Measurements from ENCODE around the gene WBP11. TPM values are rescaled to one million over a fixed set of nuclear protein-coding genes. Genes with fewer than 3 reads are reported as not detected.

The WBP11 gene
- total RNA-seq, 2 experiments from 2014 or later, result 102 to 116 TPM

GRCh38 chr12:14839262-14839661, 36.0 kb upstream of the WBP11 start:
- Mint-ChIP-seq H3K4me1 (no peaks in the 10 kb centered on the region), H3K27ac (no peak overlapping the region), H3K9me3 (ENCODE audit: low read depth) (no peaks in the 10 kb centered on the region), H3K4me3 (no peak overlapping the region), H3K27me3 (peaks cover 16% of the 10 kb centered on the region), H3K36me3 (no peaks in the 10 kb centered on the region)
- ATAC-seq, result no peak
- DNase-seq, result no peak
- CTCF ChIA-PET, result interaction anchor here (1.0 kb wide), 1 partner anchor 156 kb away, joined by 3 read pairs; no protein-coding TSS in a partner anchor

GRCh38 chr12:14836336-14837210, 33.3 kb upstream of the WBP11 start:
- no peak for DNase-seq
- no peak overlapping the region for H3K4me3 Mint-ChIP-seq
- no peaks in the 10 kb centered on the region for H3K4me1 Mint-ChIP-seq
- H3K36me3 Mint-ChIP-seq, result no peaks in the 10 kb centered on the region
- H3K27ac Mint-ChIP-seq, result no peak overlapping the region
- ATAC-seq, result no peak
- H3K27me3 Mint-ChIP-seq, result peaks cover 24% of the 10 kb centered on the region
- H3K9me3 Mint-ChIP-seq (ENCODE audit: low read depth), result no peaks in the 10 kb centered on the region
- CTCF ChIA-PET, result interaction anchor here (1.1 to 1.7 kb wide), 2 partner anchors 9 to 12 kb away, joined by 4 read pairs; no protein-coding TSS in a partner anchor

DNA sequence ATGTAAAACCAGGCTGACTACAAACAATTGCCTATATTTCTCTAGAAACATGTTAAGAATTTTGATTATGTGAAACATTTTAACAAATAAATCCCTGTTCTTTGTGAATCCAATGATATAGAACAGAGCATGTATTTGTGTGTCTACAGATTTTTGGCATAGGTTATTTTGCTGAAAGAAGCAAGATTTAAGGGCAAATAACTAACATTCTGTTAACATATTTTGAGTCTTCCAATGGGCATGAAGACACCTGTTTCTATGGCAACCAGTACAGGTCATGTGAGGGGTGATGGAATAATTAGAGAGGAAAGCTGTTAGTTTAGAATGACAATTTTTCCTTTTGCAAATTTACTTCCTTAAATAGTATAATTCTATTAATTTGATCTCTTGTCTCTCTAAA, 31.2 kb upstream of the WBP11 start:
- H3K4me3 Mint-ChIP-seq, result no peak overlapping the region
- DNase-seq, result no peak

DNA sequence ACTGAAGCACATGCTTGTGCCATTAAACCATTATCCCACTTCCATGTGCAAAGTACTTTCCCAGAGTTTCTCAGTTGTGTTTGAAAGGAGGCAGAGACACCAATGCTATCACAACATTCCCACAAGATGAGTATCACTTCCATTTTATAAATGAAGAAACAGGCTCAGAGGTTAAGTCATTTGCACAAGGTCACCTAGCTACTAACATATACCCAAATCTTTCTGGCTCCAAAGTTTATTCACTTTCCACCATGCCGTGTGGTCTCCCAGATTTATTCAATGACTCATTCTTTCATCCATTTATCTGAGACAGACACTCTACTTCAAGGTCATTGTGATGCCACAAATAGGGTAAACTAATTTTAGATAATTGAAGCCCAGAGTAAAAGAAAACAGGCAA, 30.7 kb upstream of the WBP11 start:
- CTCF ChIA-PET, result interaction anchor here (1.5 kb wide), 1 partner anchor 11 kb away, joined by 3 read pairs; no protein-coding TSS in a partner anchor
- H3K9me3 Mint-ChIP-seq (ENCODE audit: low read depth), result no peaks in the 10 kb centered on the region
- no peaks in the 10 kb centered on the region for H3K36me3 Mint-ChIP-seq
- no peak overlapping the region for H3K4me3 Mint-ChIP-seq
- H3K4me1 Mint-ChIP-seq, result no peaks in the 10 kb centered on the region
- H3K27me3 Mint-ChIP-seq, result peaks cover 15% of the 10 kb centered on the region
- no peak overlapping the region for H3K27ac Mint-ChIP-seq
- DNase-seq (no peak), ATAC-seq (no peak)

More for the DNA sequence above, 31.2 kb upstream of the WBP11 start:
- no peaks in the 10 kb centered on the region for H3K9me3 Mint-ChIP-seq (ENCODE audit: low read depth)
- H3K36me3 Mint-ChIP-seq, result no peaks in the 10 kb centered on the region
- no peak for ATAC-seq
- no peaks in the 10 kb centered on the region for H3K4me1 Mint-ChIP-seq
- CTCF ChIA-PET, result interaction anchor here (1.5 kb wide), 1 partner anchor 10 kb away, joined by 3 read pairs; no protein-coding TSS in a partner anchor
- H3K27ac Mint-ChIP-seq, result no peak overlapping the region
- peaks cover 20% of the 10 kb centered on the region for H3K27me3 Mint-ChIP-seq

DNA sequence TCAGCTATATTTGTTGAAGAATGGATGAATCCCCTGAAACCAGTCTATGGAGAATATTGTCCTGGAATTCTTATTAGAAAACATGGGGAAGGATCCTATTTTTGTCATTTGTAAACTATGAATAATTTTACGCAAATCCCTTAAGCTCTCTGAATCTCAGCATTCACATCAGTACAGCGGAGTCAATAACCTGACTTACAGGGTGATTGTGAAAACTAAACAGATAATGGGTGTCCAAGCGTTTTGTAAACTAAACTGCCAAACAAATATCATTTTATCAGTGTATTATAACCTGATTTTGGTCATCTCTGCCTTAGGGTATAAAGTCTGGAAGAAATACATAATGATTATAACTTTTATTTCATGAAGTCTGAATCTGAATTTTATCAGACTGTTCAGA, 30.1 kb upstream of the WBP11 start:
- H3K9me3 Mint-ChIP-seq (ENCODE audit: low read depth), result no peaks in the 10 kb centered on the region
- peaks cover 15% of the 10 kb centered on the region for H3K27me3 Mint-ChIP-seq
- no peak overlapping the region for H3K4me3 Mint-ChIP-seq
- CTCF ChIA-PET, result interaction anchor here (1.5 kb wide), 1 partner anchor 11 kb away, joined by 3 read pairs; no protein-coding TSS in a partner anchor
- H3K27ac Mint-ChIP-seq, result no peak overlapping the region
- H3K4me1 Mint-ChIP-seq, result no peaks in the 10 kb centered on the region
- DNase-seq (no peak), ATAC-seq (no peak)
- H3K36me3 Mint-ChIP-seq, result no peaks in the 10 kb centered on the region

DNA sequence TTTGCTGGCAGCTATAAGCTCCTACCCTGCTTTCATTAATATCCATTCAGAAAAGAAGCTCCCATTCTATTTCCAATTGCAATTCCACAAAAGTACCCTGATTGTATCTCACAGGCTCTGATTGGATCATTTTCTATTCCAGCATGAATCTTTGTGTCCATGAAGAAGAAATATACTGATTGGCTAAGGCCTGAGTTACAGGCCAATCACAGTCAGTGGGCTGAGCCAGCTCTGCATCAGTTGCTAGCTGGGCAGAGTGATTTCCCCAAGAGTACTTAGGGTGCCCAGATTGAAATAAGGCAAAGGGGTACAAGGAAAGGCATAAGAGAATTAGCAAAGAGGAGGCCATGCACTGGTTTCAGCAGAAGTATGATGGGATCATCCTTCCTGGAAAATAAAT, 25.6 kb upstream of the WBP11 start:
- ATAC-seq, result no peak

GRCh38 chr12:14827043-14827442, 23.8 kb upstream of the WBP11 start:
- no peak overlapping the region for H3K27ac Mint-ChIP-seq
- no peaks in the 10 kb centered on the region for H3K36me3 Mint-ChIP-seq
- no peak overlapping the region for H3K4me3 Mint-ChIP-seq
- no peaks in the 10 kb centered on the region for H3K9me3 Mint-ChIP-seq (ENCODE audit: low read depth)
- DNase-seq (no peak), ATAC-seq (no peak)
- peaks cover 4% of the 10 kb centered on the region for H3K27me3 Mint-ChIP-seq
- H3K4me1 Mint-ChIP-seq, result peaks cover 7% of the 10 kb centered on the region
- CTCF ChIA-PET, result no interaction called here

More for the DNA sequence above, 25.6 kb upstream of the WBP11 start:
- no peak overlapping the region for H3K4me3 Mint-ChIP-seq
- H3K9me3 Mint-ChIP-seq (ENCODE audit: low read depth), result no peaks in the 10 kb centered on the region
- CTCF ChIA-PET, result interaction anchor here (0.6 kb wide), 1 partner anchor 54 kb away, joined by 3 read pairs; no protein-coding TSS in a partner anchor
- no peak overlapping the region for H3K27ac Mint-ChIP-seq
- H3K4me1 Mint-ChIP-seq, result peaks cover 2% of the 10 kb centered on the region
- peaks cover 7% of the 10 kb centered on the region for H3K27me3 Mint-ChIP-seq
- no peaks in the 10 kb centered on the region for H3K36me3 Mint-ChIP-seq
- DNase-seq, result no peak

DNA sequence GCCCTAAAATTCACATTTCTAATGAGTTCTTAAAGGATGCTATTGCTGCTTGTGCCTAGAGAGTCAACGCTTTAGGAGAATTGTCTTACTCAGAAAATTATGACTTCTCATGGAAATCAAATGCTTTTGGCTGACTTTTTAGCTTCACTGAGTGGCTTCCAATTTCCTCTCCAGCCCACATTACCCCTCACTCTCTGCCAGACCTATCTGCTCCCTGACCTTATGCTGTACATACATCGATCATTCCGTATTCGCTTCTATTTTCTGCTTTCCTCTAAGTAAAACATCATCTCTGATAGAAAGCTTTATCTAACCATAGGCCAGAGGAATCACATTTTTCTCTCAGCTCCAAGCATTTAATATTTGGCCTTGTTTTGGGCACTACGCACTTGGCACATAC, 23.2 kb upstream of the WBP11 start:
- Mint-ChIP-seq H3K27ac (no peak overlapping the region), H3K4me1 (peaks cover 7% of the 10 kb centered on the region), H3K36me3 (no peaks in the 10 kb centered on the region), H3K4me3 (no peak overlapping the region), H3K9me3 (ENCODE audit: low read depth) (no peaks in the 10 kb centered on the region), H3K27me3 (no peaks in the 10 kb centered on the region)
- CTCF ChIA-PET, result no interaction called here
- DNase-seq, result no peak
- no peak for ATAC-seq

DNA sequence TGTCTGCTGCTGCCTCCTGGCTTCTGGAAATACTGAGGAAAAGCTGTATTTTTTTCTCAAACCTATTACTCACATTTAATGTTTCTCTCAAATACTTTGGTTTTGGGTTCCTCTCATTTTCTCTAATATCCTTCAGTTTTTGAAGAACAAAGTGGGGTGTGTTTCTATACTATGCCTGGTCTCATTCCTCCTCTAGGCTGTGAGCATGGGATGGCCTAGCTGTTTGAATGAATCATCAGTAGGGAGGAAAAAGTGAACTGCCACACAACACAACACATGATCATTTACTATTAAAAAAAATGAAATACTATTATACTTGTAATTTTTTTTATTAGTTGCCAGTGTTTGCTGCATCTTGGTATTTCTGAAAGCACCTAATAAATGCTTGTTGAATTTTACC, 22.0 kb upstream of the WBP11 start:
- no peak overlapping the region for H3K4me3 Mint-ChIP-seq
- CTCF ChIA-PET, result interaction anchor here (1.4 kb wide), 1 partner anchor 15 kb away, joined by 3 read pairs; no protein-coding TSS in a partner anchor
- H3K27ac Mint-ChIP-seq, result no peak overlapping the region
- H3K9me3 Mint-ChIP-seq (ENCODE audit: low read depth), result no peaks in the 10 kb centered on the region
- ATAC-seq (no peak), DNase-seq (no peak)
- H3K4me1 Mint-ChIP-seq, result peaks cover 7% of the 10 kb centered on the region
- no peaks in the 10 kb centered on the region for H3K27me3 Mint-ChIP-seq
- no peaks in the 10 kb centered on the region for H3K36me3 Mint-ChIP-seq

GRCh38 chr12:14824012-14824634, 20.8 kb upstream of the WBP11 start:
- no peaks in the 10 kb centered on the region for H3K27me3 Mint-ChIP-seq
- H3K9me3 Mint-ChIP-seq (ENCODE audit: low read depth), result no peaks in the 10 kb centered on the region
- no peak overlapping the region for H3K27ac Mint-ChIP-seq
- DNase-seq, result no peak
- H3K4me1 Mint-ChIP-seq, result peaks cover 7% of the 10 kb centered on the region
- no peak overlapping the region for H3K4me3 Mint-ChIP-seq
- ATAC-seq, result no peak
- no peaks in the 10 kb centered on the region for H3K36me3 Mint-ChIP-seq
- CTCF ChIA-PET, result no interaction called here

GRCh38 chr12:14814014-14814413, 10.7 kb upstream of the WBP11 start, which contains the start of gene SMCO3:
SMCO3 (minus strand) TSS chr12:14814182; CDS start chr12:14806680, 7,502 bp downstream.
- H3K27ac Mint-ChIP-seq, result no peak within 1 kb of the TSS
- no peaks in the 10 kb centered on the region for H3K9me3 Mint-ChIP-seq (ENCODE audit: low read depth)
- H3K27me3 Mint-ChIP-seq, result peaks cover 4% of the 10 kb centered on the region
- H3K4me1 Mint-ChIP-seq, result peaks cover 18% of the 10 kb centered on the region
- H3K4me3 Mint-ChIP-seq, result no peak within 1 kb of the TSS
- CTCF ChIA-PET, result interaction anchor here (1.8 kb wide), 1 partner anchor 9 kb away, joined by 6 read pairs; no protein-coding TSS in a partner anchor
- no peaks in the 10 kb centered on the region for H3K36me3 Mint-ChIP-seq
- ATAC-seq, result no peak
- no peak for DNase-seq

DNA sequence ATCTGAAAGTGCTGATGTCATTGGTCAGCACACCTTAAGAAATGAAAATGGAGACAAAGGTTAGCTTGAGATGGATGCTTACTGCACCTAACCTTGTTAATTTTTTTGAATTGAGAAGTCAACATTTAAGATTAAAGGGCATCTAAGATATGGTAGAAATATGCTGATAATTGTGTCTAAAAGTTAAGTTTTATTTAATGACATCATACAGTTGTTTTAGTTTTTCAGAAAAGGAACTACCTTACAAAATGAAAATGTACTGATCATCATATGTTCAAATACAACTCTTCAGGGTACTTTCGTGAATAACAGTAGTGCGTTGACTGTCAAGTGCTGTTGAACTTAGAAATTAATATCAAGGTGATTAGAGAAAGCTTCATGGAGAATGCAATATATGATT, 8.2 kb upstream of the WBP11 start:
- CTCF ChIA-PET, result interaction anchor here (1.3 to 2.3 kb wide), 5 partner anchors 11 to 410 kb away, joined by 5 to 7 read pairs (median 6); partner anchors contain the start of genes ERP27 and RERG
- no peaks in the 10 kb centered on the region for H3K9me3 Mint-ChIP-seq (ENCODE audit: low read depth)
- DNase-seq (no peak), ATAC-seq (no peak)
- no peaks in the 10 kb centered on the region for H3K27me3 Mint-ChIP-seq
- H3K27ac Mint-ChIP-seq, result no peak overlapping the region
- H3K4me1 Mint-ChIP-seq, result peaks cover 11% of the 10 kb centered on the region
- H3K36me3 Mint-ChIP-seq, result no peaks in the 10 kb centered on the region
- H3K4me3 Mint-ChIP-seq, result no peak overlapping the region

DNA sequence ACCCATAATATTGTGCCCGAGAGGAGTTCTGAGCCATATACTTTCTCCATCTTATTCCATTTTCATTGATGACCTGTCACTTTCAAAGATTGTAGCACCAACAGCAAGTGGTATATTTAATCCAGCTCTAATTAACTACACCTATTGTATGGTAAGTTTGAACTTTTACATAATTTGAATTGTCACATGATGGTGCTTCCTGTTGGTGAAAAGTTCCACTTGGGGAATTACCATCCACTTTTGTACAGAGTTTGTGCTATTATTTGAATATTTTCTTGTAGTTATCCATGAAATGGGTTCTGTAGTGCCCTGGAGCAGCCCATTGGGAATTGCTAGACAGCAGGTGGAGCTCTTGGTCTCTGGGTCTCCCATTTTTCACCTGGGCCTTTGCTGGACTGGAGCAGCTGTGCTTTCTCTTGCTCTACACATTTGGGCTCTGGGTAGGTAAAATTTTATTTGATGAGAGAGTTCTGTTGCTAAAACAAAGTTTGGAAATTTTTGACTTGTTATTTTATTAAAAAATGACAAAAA, 7.7 kb upstream of the WBP11 start:
- no peaks in the 10 kb centered on the region for H3K27me3 Mint-ChIP-seq
- no peak for DNase-seq
- H3K4me1 Mint-ChIP-seq, result peaks cover 11% of the 10 kb centered on the region
- H3K36me3 Mint-ChIP-seq, result no peaks in the 10 kb centered on the region
- H3K9me3 Mint-ChIP-seq (ENCODE audit: low read depth), result no peaks in the 10 kb centered on the region
- H3K27ac Mint-ChIP-seq, result no peak overlapping the region
- H3K4me3 Mint-ChIP-seq, result no peak overlapping the region
- no peak for ATAC-seq
- CTCF ChIA-PET, result interaction anchor here (1.3 to 2.3 kb wide), 6 partner anchors 11 to 410 kb away, joined by 3 to 7 read pairs (median 6); partner anchors contain the start of genes ERP27 and RERG
